ENCODE results near the gene ERP44. TPM values are rescaled to one million over a fixed set of nuclear protein-coding genes. Genes with fewer than 3 reads are reported as not detected.
"Not testable (repeated sequence)": the region's sequence is repeated elsewhere in the genome, so short reads cannot be mapped to it uniquely, and the experiment has no call there.

Gene ERP44
- total and polyA plus RNA-seq, 2 experiments from 2014 or later = 40.6 to 52.1 TPM

DNA sequence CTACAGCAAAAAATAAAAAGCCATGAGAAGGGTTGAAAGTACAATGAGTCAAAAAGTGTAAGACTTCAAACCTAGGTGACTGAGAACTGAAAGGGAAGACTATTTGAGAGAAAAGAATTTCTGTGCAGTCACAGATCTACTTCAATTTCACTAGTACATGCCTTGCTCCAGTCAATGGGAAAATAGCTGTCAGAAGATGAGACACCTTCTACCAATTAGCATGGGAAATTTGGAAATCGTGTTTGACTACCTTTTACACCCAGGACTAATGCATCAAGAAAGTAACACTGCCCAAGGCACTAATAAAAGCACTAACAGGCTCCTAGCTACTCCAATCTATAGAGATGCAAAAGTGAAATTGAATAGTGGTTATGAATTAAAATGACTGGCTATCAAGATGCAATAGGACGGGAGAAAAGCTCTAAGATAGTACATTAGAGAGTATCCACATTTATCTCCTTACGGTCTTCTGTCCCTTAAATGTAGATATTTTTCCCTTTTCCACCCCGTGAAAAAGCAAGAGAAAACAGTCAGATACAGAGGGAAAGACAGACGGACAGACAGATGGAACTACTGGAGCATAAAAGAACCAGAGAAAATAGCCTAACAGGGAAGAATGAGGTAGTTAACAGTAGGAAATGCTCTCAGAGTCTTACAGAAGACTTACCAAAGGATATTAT is 15.2 kb downstream of the ERP44 start:
- no peak overlapping the region for H3K4me2 ChIP-seq

GRCh38 chr9:100082782-100083181 is 16.0 kb downstream of the ERP44 start:
- Histone ChIP-seq H4K20me1 (ENCODE audit: insufficient read depth, poor library complexity, severe bottlenecking) (peaks cover 68% of the 10 kb centered on the region), H2AFZ (no peak overlapping the region), H3K27ac (no peak overlapping the region), H3K9me3 (ENCODE audit: low read depth) (no peaks in the 10 kb centered on the region), H3K36me3 (replicated peaks; ENCODE audit: insufficient read depth, low read depth) (no peaks in the 10 kb centered on the region), H3K27me3 (no peaks in the 10 kb centered on the region), H3K4me3 (no peak overlapping the region), H3K9me2 (replicated peaks; ENCODE audit: insufficient read depth) (no peaks in the 10 kb centered on the region), H3K4me2 (no peak overlapping the region), H3K79me2 (peaks cover 93% of the 10 kb centered on the region), H3K4me1 (ENCODE audit: insufficient read depth) (no peaks in the 10 kb centered on the region)
- TF ChIP-seq EZH2 (IDR thresholded peaks at IDR 0.05; ENCODE audit: borderline replicate concordance) (no peak), EZH2phosphoT487 (IDR thresholded peaks at IDR 0.05; ENCODE audit: low read depth, severe bottlenecking, unreplicated experiment) (no peak)
- TF ChIP-seq, protein P1, sequence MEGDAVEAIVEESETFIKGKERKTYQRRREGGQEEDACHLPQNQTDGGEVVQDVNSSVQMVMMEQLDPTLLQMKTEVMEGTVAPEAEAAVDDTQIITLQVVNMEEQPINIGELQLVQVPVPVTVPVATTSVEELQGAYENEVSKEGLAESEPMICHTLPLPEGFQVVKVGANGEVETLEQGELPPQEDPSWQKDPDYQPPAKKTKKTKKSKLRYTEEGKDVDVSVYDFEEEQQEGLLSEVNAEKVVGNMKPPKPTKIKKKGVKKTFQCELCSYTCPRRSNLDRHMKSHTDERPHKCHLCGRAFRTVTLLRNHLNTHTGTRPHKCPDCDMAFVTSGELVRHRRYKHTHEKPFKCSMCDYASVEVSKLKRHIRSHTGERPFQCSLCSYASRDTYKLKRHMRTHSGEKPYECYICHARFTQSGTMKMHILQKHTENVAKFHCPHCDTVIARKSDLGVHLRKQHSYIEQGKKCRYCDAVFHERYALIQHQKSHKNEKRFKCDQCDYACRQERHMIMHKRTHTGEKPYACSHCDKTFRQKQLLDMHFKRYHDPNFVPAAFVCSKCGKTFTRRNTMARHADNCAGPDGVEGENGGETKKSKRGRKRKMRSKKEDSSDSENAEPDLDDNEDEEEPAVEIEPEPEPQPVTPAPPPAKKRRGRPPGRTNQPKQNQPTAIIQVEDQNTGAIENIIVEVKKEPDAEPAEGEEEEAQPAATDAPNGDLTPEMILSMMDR (IDR thresholded peaks at IDR 0.05; ENCODE audit: poor library complexity) = no peak
- no peak for DNase-seq (ENCODE audit: low spot score)

More for the DNA sequence above, 15.2 kb downstream of the ERP44 start:
- Histone ChIP-seq H2AFZ (no peak overlapping the region), H3K9me3 (ENCODE audit: low read depth) (no peaks in the 10 kb centered on the region), H3K9me2 (replicated peaks; ENCODE audit: insufficient read depth) (no peaks in the 10 kb centered on the region), H3K27me3 (no peaks in the 10 kb centered on the region), H3K79me2 (peaks cover 93% of the 10 kb centered on the region), H3K4me3 (no peak overlapping the region), H3K36me3 (replicated peaks; ENCODE audit: insufficient read depth, low read depth) (no peaks in the 10 kb centered on the region), H3K4me1 (ENCODE audit: insufficient read depth) (no peaks in the 10 kb centered on the region), H3K27ac (no peak overlapping the region), H4K20me1 (ENCODE audit: insufficient read depth, poor library complexity, severe bottlenecking) (peaks cover 73% of the 10 kb centered on the region)
- TF ChIP-seq, protein P1 (IDR thresholded peaks at IDR 0.05; ENCODE audit: poor library complexity) = no peak
- TF ChIP-seq EZH2 (IDR thresholded peaks at IDR 0.05; ENCODE audit: borderline replicate concordance) (no peak), EZH2phosphoT487 (IDR thresholded peaks at IDR 0.05; ENCODE audit: low read depth, severe bottlenecking, unreplicated experiment) (no peak)
- 87% methylated on average over 5 of the region's 5 CpGs for WGBS (ENCODE audit: low lambda C conversion rate, missing lambda C conversion rate)
- no peak for DNase-seq (ENCODE audit: low spot score)

- not testable (repeated sequence) for H3K9me2 ChIP-seq (replicated peaks; ENCODE audit: insufficient read depth); H2AFZ ChIP-seq; H3K9me3 ChIP-seq (ENCODE audit: low read depth); H3K36me3 ChIP-seq (replicated peaks; ENCODE audit: insufficient read depth, low read depth); H3K4me1 ChIP-seq (ENCODE audit: insufficient read depth); DNase-seq (ENCODE audit: low spot score); H3K4me3 ChIP-seq; H3K4me2 ChIP-seq; H3K27me3 ChIP-seq; H3K27ac ChIP-seq
- Histone ChIP-seq H3K79me2 (peaks cover 90% of the 10 kb centered on the region), H4K20me1 (ENCODE audit: insufficient read depth, poor library complexity, severe bottlenecking) (peaks cover 34% of the 10 kb centered on the region)
- WGBS (ENCODE audit: low lambda C conversion rate, missing lambda C conversion rate) = 99% methylated on average over 4 of the region's 4 CpGs
Observed at GRCh38 chr9:100076256-100076655, 22.5 kb downstream of the ERP44 start.

- Histone ChIP-seq H3K27me3 (no peaks in the 10 kb centered on the region), H2AFZ (no peak overlapping the region), H3K4me3 (no peak overlapping the region), H3K9me2 (replicated peaks; ENCODE audit: insufficient read depth) (no peaks in the 10 kb centered on the region), H3K36me3 (replicated peaks; ENCODE audit: insufficient read depth, low read depth) (no peaks in the 10 kb centered on the region), H4K20me1 (ENCODE audit: insufficient read depth, poor library complexity, severe bottlenecking) (peaks cover 21% of the 10 kb centered on the region), H3K4me2 (no peak overlapping the region), H3K79me2 (peaks cover 88% of the 10 kb centered on the region), H3K9me3 (ENCODE audit: low read depth) (no peaks in the 10 kb centered on the region), H3K27ac (no peak overlapping the region), H3K4me1 (ENCODE audit: insufficient read depth) (no peaks in the 10 kb centered on the region)
- no peak for DNase-seq (ENCODE audit: low spot score)
- WGBS (ENCODE audit: low lambda C conversion rate, missing lambda C conversion rate) = 97% methylated on average over 6 of the region's 6 CpGs
- no peak for TF ChIP-seq EZH2phosphoT487 (IDR thresholded peaks at IDR 0.05; ENCODE audit: low read depth, severe bottlenecking, unreplicated experiment)
- TF ChIP-seq, protein P1 (IDR thresholded peaks at IDR 0.05; ENCODE audit: poor library complexity) = no peak
- no peak for TF ChIP-seq EZH2 (IDR thresholded peaks at IDR 0.05; ENCODE audit: borderline replicate concordance)
Observed at GRCh38 chr9:100074989-100075388, 23.8 kb downstream of the ERP44 start.

Measured in hepatocyte (in vitro differentiated cells).